GM18873 (cell line): Measurements from ENCODE around the gene KCTD19.

Source experiments
- ATAC-seq: cut with Tn5 transposase; IDR thresholded peaks from one replicate; pipeline ENCODE4 v1.9.1; 2021; ENCODE audit warnings: mild to moderate bottlenecking, moderate library complexity, moderate number of reproducible peaks; ENCODE audit not compliant: unreplicated experiment, low FRiP score

Gene KCTD19

DNA sequence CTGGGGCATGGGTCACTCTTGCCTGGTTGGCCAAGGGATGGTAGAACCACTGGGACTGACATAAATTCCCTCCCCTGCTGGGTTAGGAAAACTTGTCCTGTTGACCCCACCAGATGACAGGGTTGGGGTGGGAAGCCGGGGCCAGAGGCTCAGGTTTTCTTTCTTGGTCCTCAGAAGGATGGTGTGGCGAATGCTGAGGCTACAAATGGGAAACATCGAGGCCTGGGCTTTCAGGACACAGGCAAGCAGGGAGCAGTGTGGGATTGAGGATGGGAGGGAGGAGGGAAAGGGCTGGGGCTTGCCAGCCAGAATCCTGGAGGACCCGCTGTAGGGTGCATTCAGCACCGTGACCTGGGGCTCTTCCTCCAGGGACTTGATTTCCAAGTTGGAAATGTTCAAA is 61.7 kb downstream of the KCTD19 start:
- ATAC-seq, result no peak

DNA sequence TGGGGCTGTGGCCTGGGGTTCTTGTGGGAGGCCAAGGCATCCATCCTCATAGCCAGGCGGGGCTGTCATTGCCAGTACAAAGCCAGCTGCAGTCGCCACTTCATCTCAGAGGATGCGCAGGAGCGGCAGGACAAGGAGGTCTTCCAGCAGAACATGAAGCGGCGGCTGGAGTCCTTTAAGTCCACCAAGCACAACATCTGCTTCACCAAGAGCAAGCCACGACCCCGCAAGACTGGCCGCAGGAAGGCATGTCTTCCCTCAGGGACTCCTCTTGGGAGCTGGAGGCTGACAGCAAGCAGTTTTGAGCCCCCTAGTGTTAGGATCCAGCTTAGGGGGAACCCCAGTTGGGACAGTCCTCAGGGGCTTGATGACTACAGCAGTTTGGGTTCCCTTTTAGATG is 62.3 kb downstream of the KCTD19 start:
- ATAC-seq, result no peak

DNA sequence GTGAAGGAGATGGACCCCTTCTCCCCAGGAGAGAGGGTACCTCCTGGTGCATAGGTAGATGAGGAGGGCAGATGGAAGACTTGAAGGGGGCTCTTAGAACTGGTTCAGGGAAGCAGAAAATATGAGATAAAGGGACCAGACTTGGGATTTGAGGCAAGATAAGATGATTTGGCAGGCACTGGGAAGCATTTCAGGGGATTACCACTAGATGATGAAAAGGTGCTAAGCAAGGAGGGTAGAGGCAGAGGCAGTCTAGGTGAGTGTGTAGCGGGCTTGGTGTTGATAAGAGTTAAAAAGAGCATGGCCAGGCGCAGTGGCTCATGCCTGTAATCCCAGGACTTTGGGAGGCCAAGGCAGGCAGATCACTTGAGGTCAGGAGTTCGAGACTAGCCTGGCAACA is 63.3 kb downstream of the KCTD19 start:
- ATAC-seq, result no peak

DNA sequence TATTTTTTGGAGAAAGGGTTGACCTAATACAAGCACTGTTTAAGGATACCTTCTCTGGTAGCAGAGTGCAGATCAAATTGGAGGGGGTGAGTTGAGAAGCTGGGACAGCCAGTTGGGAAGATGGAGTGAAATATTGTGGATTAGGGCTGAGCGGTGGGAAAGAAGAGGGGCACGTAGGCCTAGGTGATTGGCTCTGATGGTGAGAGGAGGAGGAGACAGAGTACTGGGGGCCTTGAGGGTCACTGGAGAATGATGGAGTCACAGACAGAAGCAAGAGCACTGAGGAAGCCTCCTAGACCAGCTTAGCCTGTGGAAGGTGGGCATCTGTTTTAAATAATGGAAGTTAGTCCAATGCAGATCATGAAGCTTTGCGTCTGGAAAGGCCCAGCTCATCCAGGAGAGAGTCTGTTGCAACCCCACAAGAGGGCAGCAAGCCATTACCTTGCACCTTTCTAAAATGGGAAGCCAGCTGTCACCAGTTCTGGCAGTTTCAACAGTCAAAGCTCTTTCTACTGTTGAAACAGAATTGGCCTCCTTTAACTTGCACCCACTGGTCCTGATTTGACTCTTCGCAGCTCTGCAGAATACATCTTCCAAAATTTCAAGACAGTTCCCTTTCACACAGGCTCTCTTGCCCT is 66.0 kb downstream of the KCTD19 start:
- ATAC-seq, result no peak

DNA sequence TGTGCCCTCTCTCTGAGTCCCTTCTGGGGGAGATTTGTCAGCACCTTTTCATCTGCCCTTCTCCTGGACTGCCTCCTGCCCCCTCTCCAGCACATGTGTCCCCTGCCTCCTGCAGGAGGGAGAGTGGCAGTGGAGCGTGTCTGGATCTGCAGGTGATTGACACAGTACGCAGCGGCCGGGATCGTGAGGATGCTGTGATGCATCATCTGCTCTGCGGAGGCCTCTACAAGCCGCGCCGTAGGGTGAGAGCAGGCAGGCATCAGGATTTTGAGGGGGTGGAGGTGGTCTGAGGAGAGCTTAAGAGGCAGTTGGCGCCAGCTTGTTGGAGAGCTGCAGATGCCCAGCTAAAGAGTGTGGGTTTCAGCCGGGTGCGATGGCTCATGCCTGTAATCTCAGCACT is 66.8 kb downstream of the KCTD19 start:
- ATAC-seq, result no peak

DNA sequence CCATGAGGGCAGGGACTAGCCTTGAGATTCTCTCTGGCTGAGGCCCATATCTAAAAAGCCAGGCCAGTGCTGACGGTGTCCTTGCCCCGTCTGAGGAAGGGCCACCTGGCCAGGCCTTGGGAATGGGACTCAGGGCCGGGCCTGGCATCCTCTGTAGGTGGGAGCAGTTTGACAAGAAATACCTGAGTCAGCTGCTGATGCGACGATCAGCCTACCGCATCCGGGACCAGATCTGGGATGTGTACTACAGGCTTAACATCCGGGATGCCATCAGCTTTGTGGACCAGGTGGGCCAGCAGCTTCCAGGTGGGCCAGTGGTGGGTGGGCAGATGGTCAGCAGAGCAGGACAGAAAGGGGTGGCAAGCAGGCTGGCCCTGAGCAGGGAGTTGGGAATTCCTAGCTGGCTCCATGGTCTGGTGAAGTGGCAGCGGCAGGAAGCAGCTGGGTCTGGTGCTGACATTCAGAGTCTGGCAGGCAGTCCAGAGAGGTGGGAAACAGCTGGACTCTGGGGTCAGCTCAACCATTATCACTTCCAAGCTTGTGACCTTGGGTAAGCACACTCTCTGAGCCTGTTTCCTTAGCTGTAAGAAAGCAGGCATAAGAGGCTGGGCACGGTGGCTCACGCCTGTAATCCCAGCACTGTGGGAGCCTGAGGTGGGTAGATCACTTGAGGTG is 68.2 kb downstream of the KCTD19 start:
- ATAC-seq, result no peak

DNA sequence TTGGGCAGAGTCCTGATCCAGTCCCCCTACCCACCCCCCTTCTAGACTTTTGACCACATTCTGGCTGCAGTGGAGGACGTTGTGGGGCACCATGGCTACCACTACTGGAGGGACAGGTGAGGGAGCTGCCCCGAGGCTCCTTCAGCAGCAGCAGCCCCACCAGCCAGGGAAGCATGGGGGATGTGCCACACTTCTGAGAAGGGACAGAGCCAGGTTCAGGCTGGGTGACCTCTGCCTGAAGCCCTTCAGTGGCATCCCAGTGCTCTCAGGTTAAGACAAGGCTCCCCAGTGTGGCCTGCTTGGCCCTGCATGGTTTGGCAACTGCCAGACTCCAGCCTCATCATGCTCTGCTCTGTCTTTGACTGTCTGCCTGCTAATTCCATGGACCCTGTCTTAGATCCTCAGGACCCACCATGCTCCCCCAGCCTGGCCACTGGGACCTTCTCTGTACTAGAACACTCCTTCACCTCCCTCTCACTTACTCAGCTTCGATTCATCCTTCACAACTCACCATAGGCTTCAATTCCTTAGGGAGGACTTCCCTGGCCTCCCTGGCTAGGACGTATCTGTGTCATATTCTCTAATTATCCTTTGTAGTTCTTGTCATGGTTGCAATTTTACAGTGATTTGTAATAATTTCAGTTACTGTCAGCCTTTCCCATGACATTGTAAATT is 68.9 kb downstream of the KCTD19 start:
- ATAC-seq, result no peak

DNA sequence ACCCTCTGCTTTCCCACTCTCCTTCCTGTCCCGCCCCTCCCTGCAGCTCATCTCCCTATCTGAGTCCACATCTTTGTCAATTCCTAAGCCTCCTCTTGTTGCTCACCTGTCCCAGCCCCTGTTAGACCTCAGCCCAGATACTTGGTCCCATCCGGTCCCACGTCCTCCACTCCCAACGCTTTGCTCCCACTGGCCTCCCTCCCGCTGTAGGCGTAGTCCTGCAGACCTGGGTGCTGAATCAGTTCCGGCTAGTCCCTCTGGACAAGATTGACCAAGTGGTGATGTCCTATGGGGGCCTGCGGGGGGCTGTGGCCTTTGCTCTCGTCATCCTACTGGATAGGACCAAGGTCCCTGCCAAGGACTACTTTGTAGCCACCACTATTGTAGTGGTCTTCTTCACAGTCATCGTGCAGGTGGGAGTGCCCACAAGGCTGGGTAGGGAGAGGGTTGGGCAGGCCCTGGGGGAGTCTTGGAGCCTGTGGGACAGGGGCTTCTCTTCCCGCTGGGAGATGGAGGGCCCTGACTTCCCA is 69.8 kb downstream of the KCTD19 start:
- no peak for ATAC-seq

DNA sequence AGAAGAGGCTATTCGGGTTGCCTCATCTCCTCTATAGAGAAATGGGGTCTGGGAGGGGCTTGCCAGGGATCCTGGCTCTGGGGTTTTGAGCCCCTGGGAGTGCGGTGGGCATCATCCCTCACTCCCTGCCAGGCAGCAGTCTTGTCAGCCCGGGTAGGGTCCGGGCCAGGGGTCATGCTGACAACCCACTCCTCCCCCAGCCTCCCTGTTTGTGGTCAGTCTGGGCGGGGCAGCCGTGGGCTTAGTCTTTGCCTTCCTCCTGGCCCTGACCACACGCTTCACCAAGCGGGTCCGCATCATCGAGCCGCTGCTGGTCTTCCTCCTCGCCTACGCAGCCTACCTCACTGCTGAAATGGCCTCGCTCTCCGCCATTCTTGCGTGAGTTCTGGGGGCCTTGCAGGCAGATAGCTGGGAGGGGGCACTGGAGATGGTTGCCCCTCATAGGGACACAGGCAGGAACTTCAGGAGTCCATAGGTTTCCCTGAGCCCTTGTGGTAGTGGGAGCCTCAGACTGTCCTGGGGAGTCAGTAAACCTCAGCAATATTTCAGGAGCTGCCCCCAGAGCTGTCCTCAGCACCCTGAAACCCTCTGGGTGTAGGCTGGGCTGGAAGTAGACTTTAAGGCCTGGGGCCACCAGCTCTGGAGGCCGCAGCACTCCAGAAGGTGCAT is 70.9 kb downstream of the KCTD19 start:
- no peak for ATAC-seq

DNA sequence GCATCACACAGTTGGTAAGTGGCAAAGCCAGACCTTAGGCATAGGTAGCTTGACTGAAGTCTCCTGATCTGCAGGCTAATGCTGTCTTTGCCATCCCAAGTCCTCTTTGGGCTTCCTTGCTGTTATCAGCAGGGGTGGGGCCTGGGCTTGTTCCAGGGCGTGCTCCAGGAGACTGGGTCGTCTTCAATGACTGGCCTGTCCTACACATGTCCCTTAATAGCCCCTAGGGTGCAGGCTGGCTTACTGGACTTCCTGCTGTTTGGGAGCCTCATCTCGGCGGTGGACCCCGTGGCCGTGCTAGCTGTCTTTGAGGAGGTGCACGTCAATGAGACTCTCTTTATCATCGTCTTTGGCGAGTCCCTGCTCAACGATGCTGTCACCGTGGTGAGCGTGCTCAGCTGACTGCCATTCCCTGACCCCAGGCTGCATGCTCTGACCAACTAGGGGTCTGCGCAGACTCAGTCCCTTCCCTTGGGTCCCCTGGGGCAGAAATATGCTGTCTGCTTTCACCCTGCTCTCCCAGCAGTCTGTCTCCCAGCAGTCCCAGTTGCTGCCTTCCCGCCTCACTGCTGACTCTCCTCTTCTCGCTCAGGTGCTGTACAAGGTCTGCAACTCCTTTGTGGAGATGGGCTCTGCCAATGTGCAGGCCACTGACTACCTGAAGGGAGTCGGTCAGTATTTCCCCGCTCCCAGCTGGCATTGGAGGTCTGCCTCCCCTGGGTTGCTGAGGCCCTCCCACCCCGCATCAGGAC is 71.6 kb downstream of the KCTD19 start:
- ATAC-seq, result no peak

DNA sequence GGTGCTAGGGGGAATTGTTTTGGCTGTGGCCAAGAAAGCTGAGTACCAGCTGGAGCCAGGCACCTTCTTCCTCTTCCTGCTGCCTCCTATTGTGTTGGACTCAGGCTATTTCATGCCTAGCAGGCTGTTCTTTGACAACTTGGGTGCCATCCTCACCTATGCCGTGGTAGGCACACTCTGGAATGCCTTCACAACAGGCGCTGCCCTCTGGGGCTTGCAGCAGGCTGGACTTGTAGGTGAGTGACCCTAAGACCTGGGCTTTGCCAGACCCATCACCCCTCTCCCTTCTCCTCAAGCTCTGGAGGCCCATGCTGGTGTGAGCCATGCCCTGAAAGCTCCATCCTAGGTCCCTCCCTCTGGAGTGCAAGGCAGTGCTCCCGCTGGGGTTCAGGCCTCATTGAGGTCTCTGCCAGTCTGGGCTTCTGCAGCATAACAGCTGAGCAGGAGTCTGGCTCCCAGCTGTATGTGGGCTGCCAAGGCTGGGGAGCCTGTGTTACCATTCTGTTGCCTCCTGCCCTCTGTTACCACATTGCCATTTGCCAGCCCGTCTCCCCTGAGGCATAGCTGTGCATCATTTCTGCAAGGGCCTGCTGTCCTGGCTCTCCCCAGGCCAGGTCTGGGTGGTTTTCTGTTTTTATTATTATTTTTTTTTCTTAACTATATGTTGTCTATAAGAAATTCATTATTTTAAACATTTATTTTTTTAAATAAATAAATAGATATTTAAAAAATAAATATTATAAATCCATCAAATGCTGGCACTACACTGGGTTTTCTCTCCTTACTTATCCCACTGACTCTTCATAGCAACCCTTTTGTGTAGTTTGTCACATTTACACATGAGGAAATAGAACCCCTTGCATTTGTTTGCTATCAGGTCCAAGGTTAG is 73.7 kb downstream of the KCTD19 start:
- no peak for ATAC-seq

DNA sequence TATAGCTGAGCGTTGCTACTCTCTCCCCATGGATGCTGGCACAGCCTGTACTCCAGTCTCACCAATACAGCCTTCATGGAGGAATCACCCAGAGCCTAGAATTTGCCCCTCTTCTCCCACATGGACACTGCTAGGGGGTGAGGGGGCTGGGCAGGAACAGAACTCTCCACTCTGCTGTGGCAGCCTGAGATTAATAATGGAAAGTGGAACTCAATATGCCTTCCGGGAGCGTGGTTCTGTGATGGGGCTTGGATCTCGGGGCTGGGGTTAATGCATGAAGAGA is 76.6 kb downstream of the KCTD19 start:
- no peak for ATAC-seq

DNA sequence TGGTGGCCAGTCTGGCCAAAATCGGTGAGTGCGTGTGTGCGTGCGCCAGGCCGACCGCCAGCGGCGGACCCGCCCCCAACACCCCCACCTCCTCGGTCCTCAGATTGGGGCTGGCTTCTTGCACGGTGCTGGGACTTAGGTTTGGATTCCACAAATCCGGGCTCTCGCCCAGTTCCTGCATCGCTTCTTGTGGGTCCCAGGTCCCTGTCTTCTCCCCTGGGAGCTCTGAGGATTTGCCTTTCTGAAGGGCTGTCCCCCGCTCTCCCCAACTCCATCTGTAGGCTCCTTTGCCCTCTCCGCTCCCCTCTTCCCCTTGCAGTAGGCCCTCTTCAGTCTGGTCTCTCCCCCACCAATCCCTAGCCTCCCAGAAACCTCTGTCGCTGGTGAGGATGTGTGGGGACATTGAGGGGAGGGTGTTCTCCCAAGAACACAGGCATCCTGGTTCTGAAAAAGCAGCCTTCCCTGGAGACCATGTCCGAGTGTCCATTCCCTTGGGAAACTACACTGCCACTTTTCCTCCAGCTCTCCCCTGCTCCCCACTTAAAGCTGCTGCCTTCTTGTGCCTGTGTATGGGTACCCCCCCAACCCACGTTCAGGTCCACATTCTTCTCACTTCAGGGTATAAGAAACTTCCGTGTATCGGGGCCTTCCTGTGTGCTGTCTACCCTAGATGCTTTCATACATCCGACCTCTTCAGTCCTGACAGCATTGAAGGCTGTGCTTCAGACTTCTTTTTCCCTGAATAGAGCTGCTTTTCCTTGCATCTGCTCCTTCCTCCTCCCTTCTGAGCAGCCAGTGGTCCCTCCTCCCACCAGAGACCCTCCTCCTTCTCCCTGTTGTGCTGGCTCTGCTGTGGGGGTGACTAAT is 77.1 kb downstream of the KCTD19 start:
- no peak for ATAC-seq

DNA sequence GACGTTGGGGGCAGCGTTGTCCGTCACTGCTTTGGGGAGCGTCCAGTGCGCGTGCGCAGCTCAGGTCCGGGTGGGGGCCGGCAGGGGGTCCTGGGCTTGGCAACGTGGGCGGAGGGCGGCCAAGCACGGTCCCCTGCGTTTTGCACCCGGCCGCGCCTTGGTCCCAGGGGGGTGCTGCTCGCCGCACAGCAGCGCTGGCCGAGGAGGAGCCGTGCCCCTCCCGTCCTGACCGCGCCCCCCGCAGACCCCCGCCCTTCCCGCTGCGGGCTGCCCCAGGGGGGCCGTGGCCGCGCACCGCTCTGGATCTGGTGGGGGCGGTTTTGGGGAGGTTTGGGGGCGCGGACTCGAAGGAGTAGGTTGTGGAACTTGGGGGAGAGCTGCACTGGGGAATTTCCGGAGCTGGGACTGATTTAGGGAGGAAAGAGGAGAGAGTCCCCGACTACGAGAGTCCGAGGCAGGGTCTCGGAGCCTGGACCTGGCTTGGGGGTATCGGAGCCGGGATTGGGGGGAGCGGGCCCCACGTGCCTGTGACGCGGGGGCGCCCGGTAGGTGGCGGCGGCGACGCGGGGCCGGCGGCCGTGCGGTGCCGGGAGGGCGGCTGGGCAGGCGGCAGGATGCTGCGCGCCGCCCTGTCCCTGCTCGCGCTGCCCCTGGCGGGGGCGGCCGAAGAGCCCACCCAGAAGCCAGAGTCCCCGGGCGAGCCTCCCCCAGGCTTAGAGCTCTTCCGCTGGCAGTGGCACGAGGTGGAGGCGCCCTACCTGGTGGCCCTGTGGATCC is 78.0 kb downstream of the KCTD19 start, which contains the start of gene SLC9A5:
Gene SLC9A5, plus strand, starts transcription at position 579 of the 777 bp plus-strand sequence. Its CDS starts 36 bp downstream, at position 615.
- no peak for ATAC-seq

DNA sequence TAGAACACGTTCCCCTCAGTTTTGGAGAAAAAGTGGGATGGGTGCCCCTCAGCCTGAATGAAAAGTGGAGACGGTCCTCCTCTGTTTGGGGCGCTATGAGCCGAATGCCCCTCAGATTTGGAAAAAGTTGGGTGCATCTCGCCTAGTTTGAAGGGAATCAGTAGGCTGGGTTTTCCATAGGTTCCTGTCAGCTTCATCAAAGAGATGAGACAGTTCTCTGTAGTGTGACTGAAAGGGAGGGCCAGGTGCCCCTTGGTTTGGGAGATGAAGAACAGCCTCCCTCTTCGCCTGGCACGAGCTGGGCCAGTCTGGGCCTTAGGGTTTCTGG is 78.5 kb downstream of the KCTD19 start:
- no peak for ATAC-seq

DNA sequence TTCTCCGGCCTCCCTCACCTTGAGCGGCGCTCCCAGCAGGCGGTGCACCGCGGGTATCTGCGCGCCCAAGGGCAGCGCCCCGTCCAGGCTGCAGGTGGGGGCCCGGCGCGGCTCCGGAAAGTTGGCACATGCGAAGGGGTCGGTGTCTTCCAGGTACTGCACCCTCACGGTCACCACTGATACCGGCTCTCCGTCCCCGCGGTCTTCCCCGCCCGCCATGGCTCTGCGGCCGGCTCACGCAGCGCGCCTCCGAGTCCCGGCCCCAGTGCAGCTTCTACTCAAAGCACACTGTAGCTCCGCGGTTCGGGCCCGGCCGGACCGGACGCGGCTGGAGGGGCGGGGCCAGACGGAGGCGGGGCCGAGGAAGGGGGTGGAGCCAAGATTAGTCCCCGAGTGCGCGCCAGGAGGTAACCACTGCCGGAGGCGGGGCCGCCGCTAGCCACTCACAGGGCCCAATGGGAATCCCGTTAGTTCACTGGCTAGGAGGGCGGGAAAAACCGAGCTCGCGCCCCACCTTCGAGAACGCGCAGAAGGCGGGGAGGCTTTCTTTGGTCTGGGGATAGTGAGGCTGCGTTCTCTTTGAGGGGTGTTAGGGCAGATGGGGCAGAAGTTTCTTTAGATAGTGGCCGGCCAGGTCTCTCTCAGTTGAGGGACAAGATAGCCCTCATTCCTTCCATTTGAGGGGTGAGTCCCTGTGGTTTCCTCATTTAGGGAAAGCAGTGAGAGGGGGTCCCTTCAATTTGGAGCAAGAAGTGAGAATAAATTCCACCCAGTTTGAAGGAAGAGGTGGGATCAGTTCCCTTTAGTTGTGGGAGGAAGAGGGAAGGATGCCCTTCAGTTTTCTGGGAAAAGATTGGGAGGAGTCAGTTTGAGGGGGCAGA is 79.1 kb downstream of the KCTD19 start, which contains the start of gene FHOD1:
Gene FHOD1, minus strand, starts transcription at position 290 of the 881 bp plus-strand sequence. Its CDS starts 71 bp downstream, at position 219.
- ATAC-seq, result peak; percentile 33

DNA sequence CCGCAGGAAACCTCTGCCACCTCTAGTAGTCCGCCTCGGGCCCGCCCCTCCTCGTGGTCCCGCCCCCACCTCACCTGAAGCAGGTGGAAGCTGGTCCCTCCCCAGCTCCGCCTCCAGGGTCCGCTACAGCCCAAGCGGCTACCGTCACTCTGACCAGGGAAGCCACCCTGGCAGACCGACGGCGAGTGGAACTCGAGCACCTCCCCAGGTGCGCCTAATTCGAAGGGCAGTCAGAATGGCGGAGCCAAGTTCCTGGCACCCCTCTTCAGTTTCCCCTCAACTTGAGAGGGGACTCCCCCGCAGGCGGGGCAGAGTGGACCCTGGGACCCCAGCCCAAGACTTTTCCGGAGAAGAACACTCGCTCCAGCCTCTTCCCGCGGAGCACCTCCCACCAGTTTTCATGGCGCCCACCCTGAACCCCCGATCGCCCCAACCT is 79.8 kb downstream of the KCTD19 start:
- no peak for ATAC-seq
